ENCODE results near the gene ATF6. TPM values are rescaled to one million over a fixed set of nuclear protein-coding genes. Genes with fewer than 3 reads are reported as not detected.

Gene ATF6
- total and polyA plus RNA-seq, 2 of the 8 experiments (the other 6 are each of a cell fraction or from before 2014, with no cell fraction given) = 4.6 to 10.0 TPM

- Histone ChIP-seq H3K4me1 (replicated peaks in 1 of 4; ENCODE audit: control insufficient read depth in 3 of 4, insufficient read depth in 4 of 4, low read length in 3 of 4) (peaks cover 0 to 5% (median 3%) of the 10 kb centered on the region in 4 experiments; a peak in 2 of 7 replicates), H3K27me3 (replicated peaks in 1 of 4; ENCODE audit: control insufficient read depth in 3 of 4, extremely low read depth in 1 of 4, insufficient read depth in 3 of 4, low read length in 3 of 4) (no peaks in the 10 kb centered on the region), H4K91ac (replicated peaks; ENCODE audit: insufficient read length, low read length) (no peak overlapping the region), H4K20me1 (replicated peaks in 1 of 2; ENCODE audit: control insufficient read depth in 1 of 2, insufficient read depth in 2 of 2, low read length in 2 of 2) (no peaks in the 10 kb centered on the region), H2BK20ac (ENCODE audit: low read length) (no peak overlapping the region), H3K4ac (replicated peaks; ENCODE audit: insufficient read length, low read depth, low read length) (no peak overlapping the region), H3K9ac (replicated peaks in 1 of 4; ENCODE audit: extremely low read depth in 1 of 4, low read depth in 3 of 4, low read length in 3 of 4) (no peak overlapping the region; a peak in 1 of 7 replicates), H3K23me2 (ENCODE audit: low read depth, low read length) (no peaks in the 10 kb centered on the region), H3K79me1 (ENCODE audit: low read depth, low read length) (no peaks in the 10 kb centered on the region), H3K4me3 (ENCODE audit: extremely low read depth in 1 of 4, insufficient read depth in 2 of 4, low read depth in 3 of 4, low read length in 4 of 4) (no peak overlapping the region), H2BK120ac (replicated peaks; ENCODE audit: low read depth, low read length) (no peak overlapping the region), H3K79me2 (ENCODE audit: control insufficient read depth in 1 of 2, insufficient read depth in 2 of 2, low read length in 2 of 2) (no peaks in the 10 kb centered on the region), H3K56ac (replicated peaks; ENCODE audit: insufficient read length, low read depth, low read length) (no peak overlapping the region), H3K23ac (ENCODE audit: insufficient read length) (no peak overlapping the region), H3K14ac (ENCODE audit: insufficient read length) (no peak overlapping the region), H2BK5ac (ENCODE audit: low read depth, low read length) (no peak overlapping the region), H2AK5ac (ENCODE audit: low read depth, low read length) (no peak overlapping the region), H2AFZ (ENCODE audit: low read length) (no peak overlapping the region), H4K5ac (ENCODE audit: insufficient read length, low read depth, low read length) (no peak overlapping the region), H2BK12ac (ENCODE audit: low read depth, low read length) (no peak overlapping the region), H3K18ac (ENCODE audit: extremely low read depth, low read length) (no peak overlapping the region), H3K9me3 (ENCODE audit: insufficient read depth in 2 of 2, low read depth in 1 of 2, low read length in 1 of 2) (no peaks in the 10 kb centered on the region), H2BK15ac (ENCODE audit: low read length) (no peak overlapping the region), H3K27ac (ENCODE audit: low read depth, low read length) (no peak overlapping the region), H3K36me3 (ENCODE audit: control insufficient read depth in 2 of 4, insufficient read depth in 4 of 4, low read length in 3 of 4) (no peaks in the 10 kb centered on the region), H4K8ac (ENCODE audit: extremely low read depth, insufficient read depth, low read length) (no peak overlapping the region), H3K4me2 (ENCODE audit: insufficient read depth in 1 of 2, low read depth in 2 of 2, low read length in 2 of 2) (no peak overlapping the region)
- ChIA-PET CTCF (ENCODE audit: partially characterized antibody) (interaction anchor here (0.6 to 1.3 kb wide), 3 partner anchors 22 to 304 kb away, joined by 3 read pairs; no protein-coding TSS in a partner anchor), POLR2A (ENCODE audit: partially characterized antibody) (no interaction called here)
- DNase-seq (ENCODE audit: low read depth in 1 of 2, low spot score in 2 of 2) = no peak
- no peak for TF ChIP-seq CTCF (IDR thresholded peaks at IDR 0.05; ENCODE audit: control extremely low read depth in 1 of 3, insufficient read depth in 1 of 3, low read depth in 1 of 3, low read length in 3 of 3)
- no peak for TF ChIP-seq ASH2L (IDR thresholded peaks at IDR 0.05; ENCODE audit: low read length)
- TF ChIP-seq POLR2AphosphoS5 (IDR thresholded peaks at IDR 0.05; ENCODE audit: low read depth, low read length) = no peak
- no peak for TF ChIP-seq SRF (IDR thresholded peaks at IDR 0.05; ENCODE audit: low read depth, low read length)
- no peak for TF ChIP-seq EZH2 (IDR thresholded peaks at IDR 0.05; ENCODE audit: low read depth, low read length, severe bottlenecking)
- TF ChIP-seq CREB1 (IDR thresholded peaks at IDR 0.05) = no peak
- TF ChIP-seq CBX8 (IDR thresholded peaks at IDR 0.05; ENCODE audit: borderline replicate concordance, low read depth, low read length) = no peak
- no peak for FAIRE-seq
- 82% methylated on average over 8 of the region's 8 CpGs; no CpG with 5 or more reads in 1 of the 2 experiments for WGBS, 2 experiments (ENCODE audit: extremely low coverage in 1 of 2, insufficient coverage in 1 of 2, insufficient read length in 1 of 2, insufficient replicate concordance in 2 of 2, low coverage in 1 of 2, low lambda C conversion rate in 2 of 2, missing lambda C conversion rate in 1 of 2)
These were observed 175.8 kb downstream of the ATF6 start for GRCh38 chr1:161941726-161942436.

Measured in H1 (cell line).